ENCODE results near the gene ZNF407.

Gene ZNF407

GRCh38 chr18:74856434-74856833, 258.8 kb downstream of the ZNF407 start:
- Histone ChIP-seq H3K4me1 (ENCODE audit: control insufficient read depth, low read length) (peaks cover 10% of the 10 kb centered on the region), H3K79me2 (ENCODE audit: control insufficient read depth, low read length) (no peaks in the 10 kb centered on the region), H3K9me3 (ENCODE audit: control insufficient read depth, insufficient read depth, low read length) (no peaks in the 10 kb centered on the region), H4K20me1 (ENCODE audit: control insufficient read depth, insufficient read depth, low read depth, low read length) (no peaks in the 10 kb centered on the region), H3K9me2 (replicated peaks; ENCODE audit: control insufficient read depth, low read length) (no peaks in the 10 kb centered on the region), H3F3A (ENCODE audit: control insufficient read depth, insufficient read depth) (no peaks in the 10 kb centered on the region), H3K36me3 (ENCODE audit: control insufficient read depth, low read length) (no peaks in the 10 kb centered on the region), H3K4me2 (ENCODE audit: low read length) (no peak overlapping the region), H3K27me3 (ENCODE audit: control insufficient read depth, low read length) (no peaks in the 10 kb centered on the region), H3K4me3 (ENCODE audit: low read length) (no peak overlapping the region), H3K27ac (ENCODE audit: low read depth, low read length) (no peak overlapping the region)
- TF ChIP-seq, protein P1, sequence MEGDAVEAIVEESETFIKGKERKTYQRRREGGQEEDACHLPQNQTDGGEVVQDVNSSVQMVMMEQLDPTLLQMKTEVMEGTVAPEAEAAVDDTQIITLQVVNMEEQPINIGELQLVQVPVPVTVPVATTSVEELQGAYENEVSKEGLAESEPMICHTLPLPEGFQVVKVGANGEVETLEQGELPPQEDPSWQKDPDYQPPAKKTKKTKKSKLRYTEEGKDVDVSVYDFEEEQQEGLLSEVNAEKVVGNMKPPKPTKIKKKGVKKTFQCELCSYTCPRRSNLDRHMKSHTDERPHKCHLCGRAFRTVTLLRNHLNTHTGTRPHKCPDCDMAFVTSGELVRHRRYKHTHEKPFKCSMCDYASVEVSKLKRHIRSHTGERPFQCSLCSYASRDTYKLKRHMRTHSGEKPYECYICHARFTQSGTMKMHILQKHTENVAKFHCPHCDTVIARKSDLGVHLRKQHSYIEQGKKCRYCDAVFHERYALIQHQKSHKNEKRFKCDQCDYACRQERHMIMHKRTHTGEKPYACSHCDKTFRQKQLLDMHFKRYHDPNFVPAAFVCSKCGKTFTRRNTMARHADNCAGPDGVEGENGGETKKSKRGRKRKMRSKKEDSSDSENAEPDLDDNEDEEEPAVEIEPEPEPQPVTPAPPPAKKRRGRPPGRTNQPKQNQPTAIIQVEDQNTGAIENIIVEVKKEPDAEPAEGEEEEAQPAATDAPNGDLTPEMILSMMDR (IDR thresholded peaks at IDR 0.05; ENCODE audit: low read depth, low read length, poor library complexity, severe bottlenecking), result no peak
- no peak for TF ChIP-seq EZH2phosphoT487 (IDR thresholded peaks at IDR 0.05; ENCODE audit: borderline replicate concordance, low read length)

DNA sequence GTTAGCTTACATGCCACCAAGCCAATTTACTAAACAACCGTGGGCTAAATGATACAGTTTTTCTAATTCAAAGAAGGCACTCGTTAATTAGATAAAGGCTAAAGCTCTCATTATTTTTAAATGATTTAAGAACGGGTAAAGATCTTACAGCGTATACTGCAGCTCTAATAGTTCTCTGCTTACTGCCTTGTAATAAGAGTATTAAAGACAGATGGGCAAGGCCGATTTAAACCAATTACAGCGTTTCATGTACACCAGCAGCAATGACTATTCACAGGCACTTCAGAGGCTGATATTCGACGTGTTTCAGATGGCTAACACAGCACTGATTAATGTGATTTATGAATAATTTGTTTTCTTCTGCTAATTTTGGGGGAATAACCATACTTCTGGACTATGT, 259.3 kb downstream of the ZNF407 start:
- Histone ChIP-seq H3K9me3 (ENCODE audit: control insufficient read depth, insufficient read depth, low read length) (no peaks in the 10 kb centered on the region), H3K79me2 (ENCODE audit: control insufficient read depth, low read length) (no peaks in the 10 kb centered on the region), H3F3A (ENCODE audit: control insufficient read depth, insufficient read depth) (no peaks in the 10 kb centered on the region), H3K4me3 (ENCODE audit: low read length) (no peak overlapping the region), H3K4me1 (ENCODE audit: control insufficient read depth, low read length) (peaks cover 8% of the 10 kb centered on the region), H3K36me3 (ENCODE audit: control insufficient read depth, low read length) (no peaks in the 10 kb centered on the region), H4K20me1 (ENCODE audit: control insufficient read depth, insufficient read depth, low read depth, low read length) (no peaks in the 10 kb centered on the region), H3K9me2 (replicated peaks; ENCODE audit: control insufficient read depth, low read length) (no peaks in the 10 kb centered on the region), H3K27me3 (ENCODE audit: control insufficient read depth, low read length) (no peaks in the 10 kb centered on the region), H3K4me2 (ENCODE audit: low read length) (no peak overlapping the region), H3K27ac (ENCODE audit: low read depth, low read length) (no peak overlapping the region)
- TF ChIP-seq, protein P1 (IDR thresholded peaks at IDR 0.05; ENCODE audit: low read depth, low read length, poor library complexity, severe bottlenecking), result no peak
- no peak for TF ChIP-seq EZH2phosphoT487 (IDR thresholded peaks at IDR 0.05; ENCODE audit: borderline replicate concordance, low read length)

GRCh38 chr18:74857901-74858300, 260.2 kb downstream of the ZNF407 start:
- Histone ChIP-seq H3K27ac (ENCODE audit: low read depth, low read length) (no peak overlapping the region), H3K4me3 (ENCODE audit: low read length) (no peak overlapping the region), H3K79me2 (ENCODE audit: control insufficient read depth, low read length) (no peaks in the 10 kb centered on the region), H3F3A (ENCODE audit: control insufficient read depth, insufficient read depth) (no peaks in the 10 kb centered on the region), H3K36me3 (ENCODE audit: control insufficient read depth, low read length) (no peaks in the 10 kb centered on the region), H3K27me3 (ENCODE audit: control insufficient read depth, low read length) (no peaks in the 10 kb centered on the region), H4K20me1 (ENCODE audit: control insufficient read depth, insufficient read depth, low read depth, low read length) (no peaks in the 10 kb centered on the region), H3K4me2 (ENCODE audit: low read length) (no peak overlapping the region), H3K9me2 (replicated peaks; ENCODE audit: control insufficient read depth, low read length) (no peaks in the 10 kb centered on the region), H3K4me1 (ENCODE audit: control insufficient read depth, low read length) (peaks cover under 1% of the 10 kb centered on the region), H3K9me3 (ENCODE audit: control insufficient read depth, insufficient read depth, low read length) (no peaks in the 10 kb centered on the region)
- no peak for TF ChIP-seq EZH2phosphoT487 (IDR thresholded peaks at IDR 0.05; ENCODE audit: borderline replicate concordance, low read length)
- TF ChIP-seq, protein P1 (IDR thresholded peaks at IDR 0.05; ENCODE audit: low read depth, low read length, poor library complexity, severe bottlenecking), result no peak

GRCh38 chr18:74861154-74861553, 263.5 kb downstream of the ZNF407 start:
- H3K27ac ChIP-seq (ENCODE audit: low read depth, low read length), result no peak overlapping the region

More at GRCh38 chr18:74861154-74861553, 263.5 kb downstream of the ZNF407 start:
- Histone ChIP-seq H3K36me3 (ENCODE audit: control insufficient read depth, low read length) (no peaks in the 10 kb centered on the region), H3K4me3 (ENCODE audit: low read length) (no peak overlapping the region), H3K79me2 (ENCODE audit: control insufficient read depth, low read length) (no peaks in the 10 kb centered on the region), H3K9me3 (ENCODE audit: control insufficient read depth, insufficient read depth, low read length) (no peaks in the 10 kb centered on the region), H3K4me1 (ENCODE audit: control insufficient read depth, low read length) (no peaks in the 10 kb centered on the region), H3K4me2 (ENCODE audit: low read length) (no peak overlapping the region), H4K20me1 (ENCODE audit: control insufficient read depth, insufficient read depth, low read depth, low read length) (no peaks in the 10 kb centered on the region), H3F3A (ENCODE audit: control insufficient read depth, insufficient read depth) (no peaks in the 10 kb centered on the region), H3K9me2 (replicated peaks; ENCODE audit: control insufficient read depth, low read length) (no peaks in the 10 kb centered on the region), H3K27me3 (ENCODE audit: control insufficient read depth, low read length) (no peaks in the 10 kb centered on the region)
- TF ChIP-seq EZH2phosphoT487 (IDR thresholded peaks at IDR 0.05; ENCODE audit: borderline replicate concordance, low read length), result no peak
- TF ChIP-seq, protein P1 (IDR thresholded peaks at IDR 0.05; ENCODE audit: low read depth, low read length, poor library complexity, severe bottlenecking), result no peak
